ENCODE results near the gene SIK3.
"Not testable (repeated sequence)": the region's sequence is repeated elsewhere in the genome, so short reads cannot be mapped to it uniquely, and the experiment has no call there.

SIK3 gene

GRCh38 chr11:116835042-116835772, 263.0 kb downstream of the SIK3 start:
- no peak for DNase-seq

GRCh38 chr11:116834535-116835041, 263.6 kb downstream of the SIK3 start:
- DNase-seq: not testable (repeated sequence)

DNA sequence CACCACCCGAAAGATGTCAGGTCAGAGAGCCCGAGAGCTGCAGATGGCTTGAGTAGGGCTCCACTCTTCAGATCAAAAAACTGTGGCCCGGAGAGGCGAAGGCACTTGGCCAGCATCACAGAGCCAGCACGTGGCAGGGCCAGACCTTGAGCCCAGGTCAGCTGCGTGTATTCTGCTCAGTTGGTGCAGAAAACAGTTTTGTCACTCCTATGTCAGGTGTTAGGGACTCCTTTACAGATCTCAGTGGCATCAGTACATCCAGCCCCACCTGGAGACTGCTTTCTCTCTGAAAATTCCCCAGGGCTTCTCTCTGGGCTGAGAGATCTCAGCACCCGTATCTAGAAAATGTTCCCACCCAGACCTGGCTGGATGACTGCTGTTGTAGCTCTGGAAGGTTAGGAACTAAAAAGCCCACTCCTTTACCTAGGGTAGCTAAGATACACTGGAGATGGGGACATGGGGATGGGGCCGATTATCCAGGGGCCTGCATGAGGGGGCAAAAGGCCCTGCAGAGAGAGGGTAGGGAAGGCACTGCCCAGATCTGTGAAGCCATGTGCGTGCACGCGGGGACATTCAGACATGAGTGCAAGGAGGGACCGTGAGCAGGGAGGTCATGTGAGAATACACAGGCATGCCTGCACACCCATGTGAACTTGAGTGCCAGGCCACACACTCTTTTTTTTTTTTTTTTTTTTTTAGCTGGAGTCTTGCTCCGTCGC, 264.3 kb downstream of the SIK3 start:
- DNase-seq: no peak

DNA sequence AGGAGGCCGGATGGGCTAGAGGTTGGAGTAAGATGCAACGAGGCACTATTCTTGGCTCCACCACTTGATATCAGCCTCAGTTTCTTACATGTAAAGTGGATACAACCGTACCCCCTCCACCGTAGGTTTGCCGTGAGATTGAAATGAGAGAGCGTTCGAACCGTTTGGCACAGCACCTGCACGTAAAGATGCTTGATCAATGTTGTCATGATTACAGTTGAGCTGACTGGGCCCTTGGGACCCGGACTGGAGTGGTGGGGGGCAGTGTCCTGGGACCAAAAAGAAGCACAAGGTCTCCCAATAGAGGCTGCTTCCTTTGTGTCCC, 264.8 kb downstream of the SIK3 start:
- no peak for DNase-seq

- no peak for DNase-seq
Measured at GRCh38 chr11:116832350-116833290, 265.6 kb downstream of the SIK3 start.

DNA sequence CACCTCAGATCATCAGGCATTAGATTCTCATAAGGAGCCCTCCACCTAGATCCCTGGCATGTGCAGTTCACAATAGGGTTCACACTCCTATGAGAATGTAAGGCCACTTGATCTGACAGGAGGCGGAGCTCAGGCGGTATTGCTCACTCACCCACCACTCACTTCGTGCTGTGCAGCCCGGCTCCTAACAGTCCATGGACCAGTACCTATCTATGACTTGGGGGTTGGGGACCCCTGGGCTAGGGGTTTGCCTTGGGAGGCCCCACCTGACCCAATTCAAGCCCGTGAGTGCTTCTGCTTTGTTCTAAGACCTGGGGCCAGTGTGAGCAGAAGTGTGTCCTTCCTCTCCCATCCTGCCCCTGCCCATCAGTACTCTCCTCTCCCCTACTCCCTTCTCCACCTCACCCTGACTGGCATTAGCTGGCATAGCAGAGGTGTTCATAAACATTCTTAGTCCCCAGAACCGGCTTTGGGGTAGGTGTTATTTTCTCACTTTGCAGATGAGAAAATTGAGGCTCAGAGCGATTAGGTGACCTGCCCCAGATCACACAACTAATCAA, 266.4 kb downstream of the SIK3 start:
- DNase-seq: no peak

DNA sequence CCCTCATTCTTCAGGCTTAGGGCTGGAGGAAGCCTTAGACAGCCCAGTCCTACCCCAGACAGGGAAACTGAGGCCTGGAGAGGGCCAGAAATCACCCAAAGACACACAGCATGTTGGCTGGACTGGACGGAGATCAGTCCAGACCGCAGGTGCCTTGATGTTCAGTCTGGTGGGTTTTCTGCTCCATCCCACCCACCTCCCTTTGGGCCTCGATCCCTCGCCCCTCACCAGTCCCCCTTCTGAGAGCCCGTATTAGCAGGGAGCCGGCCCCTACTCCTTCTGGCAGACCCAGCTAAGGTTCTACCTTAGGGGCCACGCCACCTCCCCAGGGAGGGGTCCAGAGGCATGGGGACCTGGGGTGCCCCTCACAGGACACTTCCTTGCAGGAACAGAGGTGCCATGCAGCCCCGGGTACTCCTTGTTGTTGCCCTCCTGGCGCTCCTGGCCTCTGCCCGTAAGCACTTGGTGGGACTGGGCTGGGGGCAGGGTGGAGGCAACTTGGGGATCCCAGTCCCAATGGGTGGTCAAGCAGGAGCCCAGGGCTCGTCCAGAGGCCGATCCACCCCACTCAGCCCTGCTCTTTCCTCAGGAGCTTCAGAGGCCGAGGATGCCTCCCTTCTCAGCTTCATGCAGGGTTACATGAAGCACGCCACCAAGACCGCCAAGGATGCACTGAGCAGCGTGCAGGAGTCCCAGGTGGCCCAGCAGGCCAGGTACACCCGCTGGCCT, 267.9 kb downstream of the SIK3 start:
- no peak for DNase-seq

GRCh38 chr11:116829525-116830183, 268.6 kb downstream of the SIK3 start, which contains the start of gene APOC3:
Gene APOC3 (plus strand): TSS chr11:116829907. CDS start chr11:116830583, 676 bp downstream.
- no peak for DNase-seq

DNA sequence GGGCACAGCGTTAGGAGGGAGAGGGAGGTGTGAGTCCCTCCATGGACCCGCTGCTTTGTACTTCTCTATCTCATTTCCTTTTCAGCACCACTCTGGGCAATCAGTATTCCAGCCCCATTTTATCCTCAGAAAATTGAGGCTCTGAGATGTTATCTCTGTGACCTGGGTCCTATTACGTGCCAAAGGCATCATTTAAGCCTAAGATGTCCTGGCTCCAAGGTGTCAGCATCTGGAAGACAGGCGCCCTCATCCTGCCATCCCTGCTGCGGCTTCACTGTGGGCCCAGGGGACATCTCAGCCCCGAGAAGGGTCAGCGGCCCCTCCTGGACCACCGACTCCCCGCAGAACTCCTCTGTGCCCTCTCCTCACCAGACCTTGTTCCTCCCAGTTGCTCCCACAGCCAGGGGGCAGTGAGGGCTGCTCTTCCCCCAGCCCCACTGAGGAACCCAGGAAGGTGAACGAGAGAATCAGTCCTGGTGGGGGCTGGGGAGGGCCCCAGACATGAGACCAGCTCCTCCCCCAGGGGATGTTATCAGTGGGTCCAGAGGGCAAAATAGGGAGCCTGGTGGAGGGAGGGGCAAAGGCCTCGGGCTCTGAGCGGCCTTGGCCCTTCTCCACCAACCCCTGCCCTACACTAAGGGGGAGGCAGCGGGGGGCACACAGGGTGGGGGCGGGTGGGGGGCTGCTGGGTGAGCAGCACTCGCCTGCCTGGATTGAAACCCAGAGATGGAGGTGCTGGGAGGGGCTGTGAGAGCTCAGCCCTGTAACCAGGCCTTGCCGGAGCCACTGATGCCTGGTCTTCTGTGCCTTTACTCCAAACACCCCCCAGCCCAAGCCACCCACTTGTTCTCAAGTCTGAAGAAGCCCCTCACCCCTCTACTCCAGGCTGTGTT, 269.4 kb downstream of the SIK3 start:
- DNase-seq: no peak

DNA sequence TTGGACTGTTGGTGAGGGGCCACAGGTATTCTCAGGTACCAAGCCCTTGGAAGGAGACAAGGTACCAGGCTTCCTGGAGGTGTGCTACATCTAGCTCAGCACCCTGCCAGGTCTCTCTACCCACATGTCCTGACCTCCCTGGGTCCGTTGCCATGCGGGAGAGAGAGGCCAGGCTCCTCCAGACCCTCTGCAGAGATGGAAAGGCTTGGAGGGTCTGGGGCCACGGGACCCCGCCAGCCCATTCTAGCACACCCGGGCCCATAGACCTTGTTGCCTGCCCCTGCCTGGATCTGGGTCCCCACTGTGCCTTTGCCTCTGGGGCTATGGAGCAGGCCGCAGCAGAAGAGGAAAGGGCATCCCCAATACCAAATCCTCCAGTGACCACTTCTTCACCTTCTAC, 270.8 kb downstream of the SIK3 start:
- no peak for DNase-seq

- no peak for DNase-seq
Measured at GRCh38 chr11:116826751-116827431, 271.3 kb downstream of the SIK3 start.

DNA sequence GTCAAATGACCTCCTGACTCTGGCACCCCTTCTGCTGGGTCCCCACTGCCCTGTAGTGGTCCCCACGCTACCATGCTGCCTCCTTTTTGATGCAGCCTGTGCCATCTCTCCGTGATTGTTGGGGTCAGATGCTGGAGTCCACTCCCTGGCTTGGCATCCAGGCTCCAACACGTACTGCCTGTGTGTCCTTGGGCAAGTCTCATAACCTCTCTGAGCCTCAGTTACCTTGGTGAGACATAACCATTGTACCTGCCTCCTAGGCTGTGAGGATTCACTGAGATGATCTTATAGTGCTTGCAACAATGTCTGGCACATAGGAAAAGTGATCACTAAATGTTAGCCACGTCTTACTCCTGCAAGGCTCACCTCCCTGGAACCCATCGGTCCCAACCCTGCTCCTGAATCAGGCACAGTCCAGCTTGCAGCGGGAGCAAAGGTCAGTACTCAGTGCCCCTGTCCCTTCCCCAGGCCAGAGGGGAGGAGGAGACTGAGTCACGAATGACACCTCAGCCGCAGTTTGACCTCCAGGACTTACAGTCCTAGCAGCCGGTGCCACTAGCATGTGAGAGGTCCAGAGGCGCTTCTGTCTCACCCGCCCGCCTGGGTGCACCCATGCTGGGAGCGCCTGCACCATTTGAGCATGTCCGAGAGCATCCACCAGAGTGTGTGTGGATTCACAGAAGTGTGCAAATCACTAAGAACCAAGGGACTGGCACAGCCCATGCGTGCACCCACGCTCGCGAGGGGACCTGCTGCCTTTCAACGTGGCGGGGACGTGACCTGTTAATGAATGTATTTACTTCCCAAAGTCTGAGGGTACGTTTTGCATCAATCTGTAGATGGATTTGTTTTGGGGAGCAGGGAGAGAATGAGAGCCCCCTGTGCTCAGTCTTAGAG, 272.1 kb downstream of the SIK3 start:
- no peak for DNase-seq

GRCh38 chr11:116825434-116825833, 272.8 kb downstream of the SIK3 start:
- no peak for DNase-seq

- no peak for DNase-seq
Measured at GRCh38 chr11:116823031-116823843, 275.0 kb downstream of the SIK3 start, which contains the start of gene APOA4. Gene APOA4 (minus strand): TSS chr11:116823304. CDS start chr11:116823191, 113 bp downstream.

GRCh38 chr11:116822575-116822974, 275.7 kb downstream of the SIK3 start:
- DNase-seq: no peak

- DNase-seq: no peak
Measured at GRCh38 chr11:116821050-116821918, 276.9 kb downstream of the SIK3 start.

DNA sequence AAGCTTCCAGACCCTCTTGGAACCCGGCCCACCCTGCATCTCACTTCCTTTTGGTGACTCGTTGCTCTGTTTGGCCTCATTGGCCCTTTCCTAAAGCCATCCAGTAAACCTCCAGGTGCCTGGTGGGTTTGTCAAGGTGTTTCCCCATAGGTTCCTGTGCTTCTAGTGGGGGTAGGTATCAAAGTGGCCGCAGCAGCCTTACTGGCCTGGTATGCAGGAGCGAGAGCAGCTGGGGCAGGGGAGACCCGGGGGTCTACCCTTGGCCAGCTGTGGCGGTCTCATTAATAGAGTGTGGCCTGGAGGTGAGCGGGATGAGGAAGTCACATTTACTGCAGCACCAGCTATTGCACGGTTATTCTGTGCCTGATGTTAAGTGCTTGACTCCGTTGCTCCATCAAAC, 279.2 kb downstream of the SIK3 start:
- DNase-seq: no peak

All from NCI-H1930 (cell line).